DMS153 treated with DMSO at 0.1 percent for 48 hours (cell line): ENCODE results near the gene YWHAG.
"Not testable (repeated sequence)": the region's sequence is repeated elsewhere in the genome, so short reads cannot be mapped to it uniquely, and the experiment has no call there.

ENCODE experiments used
- DNase-seq: peaks from one replicate; lab custom pipeline; 2025; ENCODE audit not compliant: unreplicated experiment; lab: John Stamatoyannopoulos, UW

The YWHAG gene

DNA sequence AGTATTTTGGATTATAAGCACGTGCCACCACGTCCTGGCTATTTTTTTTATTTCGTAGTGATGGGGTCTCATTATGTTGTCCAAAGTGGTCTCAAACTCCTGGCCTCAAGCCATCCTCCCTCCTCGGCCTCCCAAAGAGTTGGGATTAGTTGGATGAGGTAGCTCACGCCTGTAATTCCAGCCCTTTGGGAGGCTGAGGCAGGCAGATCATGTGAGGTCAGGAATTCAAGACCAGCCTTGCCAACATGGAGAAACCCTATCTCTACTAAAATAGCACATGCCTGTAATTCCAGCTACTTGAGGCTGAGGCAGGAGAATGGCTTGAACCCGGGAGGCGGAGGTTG lies 21.8 kb upstream of the YWHAG start:
- no peak for DNase-seq

DNA sequence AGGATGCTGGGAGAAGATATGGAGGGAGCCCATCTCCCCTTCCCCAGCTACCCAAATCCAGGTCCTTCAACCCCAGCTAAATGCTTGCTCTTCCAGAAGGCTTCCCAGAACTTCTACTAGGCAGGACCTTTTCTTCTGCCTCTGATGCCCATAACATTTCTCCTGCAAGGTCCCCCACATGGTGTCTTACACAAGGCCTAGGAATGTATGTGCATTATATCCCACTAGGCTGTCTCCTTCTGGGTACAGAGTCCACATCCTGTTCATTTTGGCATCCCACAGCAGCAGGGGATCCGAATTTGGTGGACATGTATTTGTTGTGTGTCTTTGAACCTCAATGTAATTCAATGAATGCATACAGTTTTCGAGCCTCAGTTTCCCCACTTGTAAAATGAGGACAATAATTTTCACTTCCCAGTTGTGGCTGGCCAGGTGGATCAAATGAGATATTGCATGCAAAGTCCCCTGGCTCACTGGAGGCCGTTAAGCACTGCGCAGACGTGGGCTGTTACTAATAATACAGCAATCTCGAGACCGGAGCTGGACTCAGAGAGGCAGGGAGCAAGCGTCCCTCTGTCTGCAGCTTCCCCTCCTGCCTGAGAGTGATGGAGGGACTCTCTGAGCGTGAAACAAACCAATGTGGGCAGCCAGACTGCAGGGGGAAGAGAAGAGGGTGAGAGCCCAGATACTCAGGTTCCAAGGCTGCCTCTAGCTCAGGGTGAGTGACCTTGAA lies 18.6 kb upstream of the YWHAG start:
- no peak for DNase-seq

DNA sequence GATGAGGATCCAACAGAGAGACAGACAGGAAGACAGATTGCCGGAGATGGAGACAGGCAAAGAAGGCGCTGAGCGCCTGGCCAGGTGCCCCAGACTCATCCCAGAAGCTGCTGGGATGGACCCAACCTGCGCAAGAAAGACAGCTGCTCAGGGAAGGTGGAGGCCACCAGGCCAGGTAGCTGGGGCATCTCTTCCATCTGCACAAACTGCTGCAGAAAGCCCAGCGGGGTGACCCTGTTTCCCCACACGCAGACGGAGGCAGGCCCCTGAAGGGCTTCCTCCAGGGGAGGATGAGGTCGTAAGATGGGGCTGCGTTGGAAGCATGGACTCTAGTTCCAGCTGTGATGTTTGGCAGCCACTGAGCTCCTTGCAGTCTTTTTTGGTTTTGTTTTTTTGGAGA lies 16.5 kb upstream of the YWHAG start:
- no peak for DNase-seq

DNA sequence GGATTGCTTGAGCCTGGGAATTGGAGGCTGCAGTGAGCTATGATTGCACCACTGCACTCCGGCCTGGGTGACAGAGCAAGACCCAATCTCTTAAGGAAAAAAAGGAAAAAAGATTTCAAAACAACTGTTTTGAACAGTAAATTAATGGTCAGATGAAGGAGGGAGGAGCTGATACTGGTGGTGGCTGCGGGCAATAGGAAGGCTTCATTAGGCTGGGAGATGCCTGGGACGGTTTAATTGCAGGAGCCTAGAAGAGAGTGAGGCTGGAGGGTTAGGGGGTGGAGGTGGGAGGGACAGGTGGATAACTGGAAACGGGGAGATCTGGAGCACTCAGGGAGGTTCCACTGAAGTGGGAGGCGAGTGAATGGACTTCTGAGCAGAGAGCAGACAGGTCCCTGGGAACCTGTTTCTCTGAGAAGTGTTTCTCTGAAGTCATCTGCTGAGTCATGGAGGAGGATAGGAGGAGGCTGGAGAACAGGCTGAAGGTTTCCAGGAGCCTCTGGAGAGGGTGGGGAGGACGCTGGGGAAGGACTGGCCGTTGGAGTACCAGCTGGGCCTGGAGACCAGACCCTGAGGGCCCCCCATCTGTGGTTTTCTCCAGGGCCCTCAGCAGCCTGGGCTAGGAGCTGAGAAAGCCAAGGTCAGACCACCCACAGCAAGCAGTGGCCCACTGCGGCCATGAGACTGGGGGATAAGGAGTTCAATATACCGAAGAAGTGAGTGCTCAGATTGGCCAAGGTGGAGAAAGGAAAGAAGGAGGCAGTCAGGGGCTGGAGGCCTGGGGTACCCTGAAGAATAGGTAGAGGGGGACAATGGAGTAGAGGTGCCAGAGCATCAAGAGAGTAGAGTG lies 14.4 kb upstream of the YWHAG start:
- DNase-seq: no peak

DNA sequence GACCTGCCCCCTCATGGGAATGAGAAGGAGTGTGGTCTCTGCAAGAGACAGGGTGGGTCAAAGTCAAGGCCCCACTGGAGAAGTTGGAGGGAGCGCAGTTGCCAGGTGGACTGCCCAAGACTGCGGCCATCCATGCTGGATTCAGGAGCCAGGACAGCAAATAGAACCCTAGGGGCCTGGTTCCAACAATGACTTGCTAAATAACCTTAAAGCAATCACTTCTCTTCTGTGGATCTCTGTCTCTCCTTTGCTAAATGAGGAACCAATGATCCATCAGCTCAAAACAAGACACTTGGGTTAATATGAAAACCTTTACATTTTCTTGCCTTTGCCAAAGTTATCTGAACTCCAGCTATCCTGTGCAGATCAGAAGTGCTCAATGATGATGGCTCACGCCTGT lies 12.6 kb upstream of the YWHAG start:
- no peak for DNase-seq

DNA sequence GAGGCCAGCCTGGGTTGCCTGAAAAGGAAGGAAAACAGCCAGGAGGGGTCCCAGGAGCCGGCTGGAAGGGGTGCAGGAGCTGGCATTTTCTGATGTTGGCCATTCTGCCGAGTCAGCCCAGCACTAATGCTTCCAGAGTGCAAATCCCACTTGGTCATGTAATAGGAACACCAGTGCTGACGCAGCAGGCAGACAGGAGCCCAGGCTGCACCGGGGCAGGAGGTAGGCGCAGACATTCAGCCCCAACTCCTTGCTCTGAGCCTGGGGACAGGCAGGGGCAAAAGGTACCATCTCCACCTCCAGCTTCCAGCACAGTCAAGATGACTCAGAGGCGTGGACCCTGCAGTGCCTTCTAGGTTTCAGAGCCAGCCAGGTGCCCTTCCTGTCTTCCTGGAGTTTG lies 10.2 kb upstream of the YWHAG start:
- DNase-seq: no peak

DNA sequence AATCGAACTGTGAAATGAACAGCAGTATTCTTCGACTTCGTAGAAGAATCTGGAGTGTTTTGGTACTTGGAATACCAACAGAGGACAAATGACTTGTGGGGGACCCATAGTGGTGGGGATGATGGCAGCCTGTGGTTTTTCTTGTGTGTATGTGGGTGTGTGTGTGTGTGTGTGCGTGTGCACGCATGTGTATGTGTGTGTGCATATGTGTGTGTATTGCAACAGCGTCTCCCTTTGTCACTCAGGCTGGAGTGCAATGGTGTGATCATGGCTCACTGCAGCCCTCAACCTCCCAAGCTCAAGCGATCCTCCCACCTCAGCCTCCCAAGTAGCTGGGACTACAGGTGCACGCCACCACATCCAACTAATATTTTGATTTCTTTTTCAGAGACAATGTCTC lies 9.4 kb upstream of the YWHAG start:
- no peak for DNase-seq

DNA sequence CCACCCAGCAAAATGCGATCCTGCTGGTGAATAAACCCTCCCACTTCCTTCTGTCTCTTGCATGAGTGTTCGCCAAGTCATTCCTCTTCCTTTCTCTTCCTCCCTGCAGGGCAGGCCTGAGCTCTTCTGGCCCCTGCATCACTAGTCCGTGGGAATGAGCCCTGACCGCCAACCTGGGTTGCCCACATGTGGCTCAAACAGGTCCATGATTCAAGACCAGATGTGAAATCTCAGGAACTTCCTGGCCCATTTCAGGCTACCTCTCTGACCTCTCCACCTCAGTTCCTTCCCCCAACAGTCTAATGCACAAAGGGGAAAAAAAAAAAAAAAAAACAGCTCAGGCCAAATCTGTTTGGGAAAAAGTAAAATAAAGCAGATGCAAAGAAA lies 5.4 kb upstream of the YWHAG start:
- DNase-seq: no peak

DNA sequence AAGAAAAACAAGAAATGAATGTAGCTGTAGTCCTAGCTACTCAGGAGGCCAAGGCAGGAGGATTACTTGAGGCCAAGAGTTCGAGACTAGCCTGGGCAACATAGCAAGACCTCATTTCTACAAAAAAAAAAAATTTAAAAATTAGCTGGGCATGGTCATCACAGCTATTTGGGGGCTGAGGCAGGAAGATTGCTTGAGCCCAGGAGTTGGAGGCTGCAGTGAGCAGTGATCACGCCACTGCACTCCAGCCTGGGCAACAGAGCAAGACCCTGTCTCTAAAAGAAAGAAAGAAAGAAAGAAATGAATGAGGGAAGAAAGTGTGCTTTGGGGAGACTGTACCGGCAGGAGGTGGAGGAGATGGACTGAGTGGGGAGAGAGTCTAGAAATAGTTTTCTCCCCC lies 5.0 kb upstream of the YWHAG start:
- DNase-seq: not testable (repeated sequence)

DNA sequence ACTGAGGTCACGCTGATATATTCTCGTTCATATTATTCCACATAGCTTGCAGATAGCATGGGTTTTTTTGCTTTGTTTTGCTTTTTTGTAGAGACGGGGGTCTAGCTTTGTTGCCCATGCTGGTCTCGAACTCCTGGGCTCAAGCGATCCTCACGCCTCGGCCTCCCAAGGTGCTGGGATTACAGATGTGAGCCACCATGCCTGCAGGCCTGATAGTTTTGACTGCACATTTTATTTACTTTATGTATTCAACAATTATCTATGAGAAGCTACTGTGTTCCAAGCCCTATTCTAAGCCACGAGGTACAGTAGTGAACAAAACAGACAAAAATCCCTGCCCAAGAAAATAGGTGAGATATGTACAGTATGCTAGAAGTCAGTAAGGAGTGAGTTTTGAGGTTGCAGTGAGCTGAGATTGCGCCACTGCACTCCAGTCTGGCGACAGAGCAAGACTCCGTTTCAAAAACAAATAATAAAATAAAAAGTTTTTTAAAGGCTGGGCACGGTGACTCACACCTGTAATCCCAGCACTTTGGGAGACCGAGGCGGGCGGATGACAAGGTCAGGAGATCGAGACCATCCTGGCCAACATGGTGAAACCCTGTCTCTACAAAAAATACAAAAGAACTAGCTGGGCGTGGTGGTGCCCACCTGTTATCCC lies 1.3 kb upstream of the YWHAG start:
- DNase-seq: no peak

DNA sequence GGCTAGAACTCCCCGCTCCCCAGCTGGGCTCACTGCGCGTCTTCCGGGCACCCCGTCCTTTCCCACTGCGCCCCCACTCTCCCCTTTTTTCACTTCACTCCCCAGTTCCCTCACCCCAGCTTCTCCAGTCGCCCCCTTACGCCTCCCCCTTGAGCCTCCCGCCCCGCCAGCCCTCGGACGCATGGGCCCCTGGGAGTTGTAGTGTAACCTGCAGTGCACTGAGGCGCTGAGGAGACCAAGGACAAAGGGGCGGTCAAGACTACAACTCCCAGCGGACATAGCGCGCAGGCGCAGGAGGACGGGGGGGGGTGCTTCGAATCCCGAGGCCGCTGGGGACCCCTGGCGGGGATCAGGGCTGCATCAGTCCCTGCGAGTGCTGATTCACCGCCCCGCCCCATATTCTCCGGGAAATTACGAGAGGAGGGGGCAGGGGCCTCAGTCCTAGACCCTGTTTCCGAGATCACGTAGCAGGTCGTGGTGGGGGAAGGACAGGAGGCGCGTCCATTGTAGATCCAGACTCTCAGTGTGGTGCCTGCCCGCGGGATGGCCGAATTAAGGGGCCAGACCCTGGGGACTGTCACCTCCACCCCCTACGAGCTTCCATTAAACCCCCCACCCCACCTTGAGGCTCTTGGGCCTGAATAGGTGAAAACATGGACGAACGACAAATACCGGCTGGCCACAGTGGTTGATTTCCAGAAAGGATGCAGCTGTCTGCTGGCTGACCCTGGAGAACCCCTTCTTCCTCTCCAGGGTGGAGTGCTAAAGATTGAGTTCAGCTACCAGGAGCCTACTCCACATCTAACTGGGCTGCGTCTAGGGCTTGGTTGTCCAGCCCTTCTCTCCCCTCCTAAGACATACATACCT lies 553 bp upstream of the YWHAG start:
- DNase-seq: peak; percentile 92

DNA sequence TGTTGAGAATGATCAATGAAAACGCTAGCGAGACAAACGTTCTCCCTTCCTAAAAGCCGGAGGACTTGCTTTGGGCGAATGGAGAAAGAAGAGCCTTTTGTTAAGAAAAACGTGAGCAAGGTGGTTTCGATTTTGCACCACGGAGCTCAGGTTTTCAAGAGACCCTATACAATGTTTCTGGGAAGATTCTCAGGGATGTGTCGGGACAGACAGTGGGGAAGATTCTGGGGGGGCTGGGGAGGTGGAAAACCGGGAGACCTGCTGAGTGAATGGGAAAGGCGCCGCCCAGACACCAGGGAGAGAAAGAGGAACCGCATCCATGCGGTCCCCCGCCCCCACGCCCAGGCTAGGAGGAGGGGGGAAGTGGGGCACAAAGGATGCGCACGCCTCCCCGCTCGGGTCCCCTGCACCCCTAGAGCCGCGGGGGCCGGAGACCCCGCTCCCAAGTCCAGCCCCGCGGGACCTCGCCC lies 745 bp downstream of the YWHAG start:
- no peak for DNase-seq

DNA sequence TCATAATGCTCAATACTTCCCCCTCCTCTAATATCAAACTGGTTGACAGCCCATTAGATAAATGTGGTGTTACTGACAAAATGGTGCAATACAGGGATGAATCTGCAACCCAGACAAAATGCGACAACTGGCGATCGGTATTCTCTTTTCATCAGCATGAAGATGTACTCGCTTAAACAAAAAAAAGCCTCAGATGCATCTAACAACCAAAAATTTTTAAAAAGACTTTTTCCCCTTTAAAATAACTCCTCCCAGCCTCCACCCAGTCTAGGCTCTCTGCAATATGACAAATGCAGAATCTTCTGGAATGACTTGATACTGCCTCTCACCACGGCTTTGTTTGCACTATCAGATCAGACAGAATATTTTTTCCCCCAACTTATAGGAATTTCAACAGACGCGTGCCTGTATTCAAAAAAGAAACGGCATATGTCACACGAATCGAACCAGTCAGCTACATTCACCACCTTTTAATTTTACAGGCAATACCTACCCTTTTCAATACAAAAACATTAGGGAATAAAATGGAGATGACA lies 1.2 kb downstream of the YWHAG start:
- no peak for DNase-seq

DNA sequence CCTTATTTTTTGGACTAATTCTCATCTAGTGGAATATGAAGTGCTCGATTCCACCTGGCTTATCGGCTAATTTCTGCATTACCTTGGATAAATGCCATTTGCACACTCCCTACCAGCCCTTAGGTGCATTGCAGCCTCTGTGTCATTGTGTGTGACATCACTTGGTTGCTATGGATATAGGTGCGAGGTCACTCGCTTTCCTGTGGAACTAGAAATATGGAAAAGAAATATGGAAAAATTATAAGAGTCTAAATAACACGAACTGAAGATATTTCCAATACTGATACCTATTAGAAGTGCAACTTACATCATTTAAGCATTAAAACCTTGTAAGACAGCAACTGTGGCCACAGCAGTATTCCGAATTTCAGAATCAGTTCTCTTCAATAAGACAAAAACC lies 2.0 kb downstream of the YWHAG start:
- DNase-seq: no peak

DNA sequence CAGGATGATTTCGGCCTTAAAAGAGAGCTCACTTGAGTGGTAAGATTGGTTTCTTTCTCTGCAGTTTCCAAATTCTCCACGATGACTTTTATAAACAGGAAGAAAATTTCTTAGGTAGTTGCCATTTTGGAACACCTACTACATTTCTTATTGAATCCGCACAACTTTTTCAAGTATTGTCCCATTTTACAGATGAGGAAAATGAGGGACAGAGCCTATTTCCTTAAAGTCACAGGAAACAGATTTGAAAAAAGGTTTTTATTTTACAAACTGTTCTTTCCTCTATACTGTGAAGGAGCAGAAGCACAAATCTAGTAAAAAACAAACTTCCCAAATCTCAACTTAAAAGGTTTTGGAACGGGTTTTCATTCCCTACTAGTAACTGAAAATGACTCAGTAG lies 2.7 kb downstream of the YWHAG start:
- no peak for DNase-seq

DNA sequence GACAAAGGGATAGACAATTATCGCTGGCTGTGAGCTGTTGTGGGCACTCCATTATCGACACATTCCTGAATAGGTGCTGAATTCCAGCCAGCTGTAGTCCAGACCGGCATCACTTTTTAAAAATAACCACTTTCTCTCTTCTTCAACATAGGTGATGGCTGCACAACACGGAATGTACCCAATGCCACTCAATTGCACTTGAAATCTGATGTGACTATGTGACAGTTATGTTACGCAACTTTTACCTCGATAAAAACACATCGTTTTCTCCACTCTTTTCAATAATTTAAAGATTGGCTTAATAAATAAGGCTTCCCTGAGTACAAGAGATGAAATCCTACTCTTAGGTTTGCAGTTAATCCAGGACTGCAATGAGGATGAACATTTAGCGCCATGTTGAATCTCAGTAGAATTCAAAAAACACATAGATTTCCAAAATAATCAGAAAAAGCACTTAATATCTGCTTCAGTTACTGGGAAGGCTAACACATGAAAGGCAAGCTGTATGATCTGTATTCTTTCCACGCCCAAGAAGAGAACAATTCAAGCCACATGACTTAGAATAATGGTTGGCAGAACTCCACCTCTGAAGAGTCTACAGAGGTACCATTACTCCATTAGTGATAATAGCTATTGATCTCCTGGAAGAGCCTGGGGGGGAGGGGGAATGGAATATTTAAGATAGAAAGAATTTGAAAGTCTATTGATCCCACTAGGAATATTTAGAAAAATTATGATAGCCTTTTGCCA lies 3.6 kb downstream of the YWHAG start:
- no peak for DNase-seq

DNA sequence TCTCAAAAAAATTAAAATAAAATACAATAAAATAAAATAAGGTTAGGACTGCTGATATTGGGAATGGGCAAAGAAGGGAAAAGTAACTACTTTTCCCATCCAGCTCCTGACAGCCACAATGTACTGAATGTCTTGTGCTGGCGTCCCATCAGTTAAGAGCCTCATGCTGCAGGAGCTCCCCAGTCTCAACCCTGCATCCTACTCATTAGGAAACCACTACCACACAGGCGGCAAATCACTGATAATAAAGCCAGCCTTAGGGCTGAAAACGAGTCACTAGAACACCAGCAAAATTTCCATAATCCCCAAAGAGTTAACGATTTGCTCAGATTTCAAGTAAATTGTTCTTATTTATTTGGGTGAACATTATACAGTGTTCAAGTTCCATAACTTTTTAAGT lies 4.3 kb downstream of the YWHAG start:
- no peak for DNase-seq

DNA sequence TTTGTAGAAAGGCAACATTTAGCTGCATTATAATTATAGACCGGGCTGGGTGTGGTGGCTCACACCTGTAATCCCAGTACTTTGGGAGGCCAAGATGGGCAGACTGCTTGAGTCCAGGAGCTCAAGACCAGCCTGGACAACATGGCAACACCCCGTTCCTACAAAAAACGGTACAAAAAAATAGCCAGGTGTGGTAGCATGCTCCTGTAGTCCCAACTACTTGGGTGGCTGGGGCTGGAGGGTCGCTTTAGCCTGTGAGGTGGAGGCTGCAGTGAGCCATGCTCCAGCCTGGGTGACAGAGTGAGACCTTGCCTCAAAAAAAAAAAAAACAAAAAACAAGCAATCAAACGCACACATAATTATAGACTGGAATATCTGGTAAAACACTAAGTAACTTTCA lies 5.0 kb downstream of the YWHAG start:
- no peak for DNase-seq

DNA sequence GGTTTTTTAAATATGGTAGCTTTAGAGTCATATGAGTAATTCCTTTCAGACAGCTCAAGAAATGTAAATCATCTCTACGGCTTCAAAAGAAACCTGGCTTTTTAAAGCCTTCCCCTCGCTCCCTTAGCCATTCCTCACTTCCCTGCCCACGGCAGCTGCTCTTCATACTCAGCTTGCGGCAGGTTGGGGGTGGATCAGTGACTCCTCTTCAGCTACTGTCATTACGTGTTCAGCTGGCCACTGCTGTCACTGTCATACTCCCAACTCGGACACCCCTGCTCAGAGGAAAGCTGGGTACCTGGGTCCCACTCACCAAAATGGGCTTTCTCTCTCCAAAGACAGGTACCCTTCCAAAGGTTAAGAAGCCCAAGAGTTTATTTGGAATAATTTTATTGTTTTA lies 6.6 kb downstream of the YWHAG start:
- DNase-seq: no peak

DNA sequence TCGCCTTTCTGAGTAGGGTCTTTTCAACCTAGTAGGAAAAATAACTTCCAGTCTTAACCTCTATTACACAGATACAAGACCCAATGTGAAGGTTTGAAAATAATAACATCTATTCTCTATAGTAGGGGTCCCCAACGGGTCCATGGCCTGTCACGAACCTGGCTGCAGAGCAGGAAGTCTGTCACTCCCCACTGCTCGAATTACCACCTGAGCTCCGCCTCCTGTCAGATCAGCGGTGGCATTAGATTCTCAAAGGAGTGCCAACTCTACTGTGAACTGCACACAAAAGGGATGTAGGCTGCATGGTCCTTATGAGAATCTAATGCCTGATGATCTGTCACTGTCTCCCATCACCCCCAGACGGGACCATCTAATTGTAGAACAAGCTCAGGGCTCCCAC lies 7.4 kb downstream of the YWHAG start:
- no peak for DNase-seq
